SU-DHL-6 (cell line): Measurements from ENCODE around the gene HOXB5.

Source experiments
- H2AFZ ChIP-seq: fragments of 200-600 bp; sonication (generic); 2 replicates; pipeline ENCODE4 v1.6.1; 2014; ENCODE audit warnings: low read depth, mild to moderate bottlenecking, moderate library complexity, mixed read lengths, antibody characterized with exemption, low read length; ENCODE audit not compliant: severe bottlenecking
- H3F3A ChIP-seq: fragments of 200-600 bp; shearing (Covaris generic); 2 replicates; pipeline ENCODE4 v1.6.0; 2016; ENCODE audit warnings: antibody characterized with exemption, mild to moderate bottlenecking; ENCODE audit not compliant: insufficient read depth
- H3K27ac ChIP-seq: fragments of 200-600 bp; sonication (generic); 2 replicates; pipeline ENCODE4 v1.5.1; 2016; ENCODE audit warnings: low read depth, mild to moderate bottlenecking, low read length, moderate library complexity, mixed read lengths
- H3K27me3 ChIP-seq: fragments of 200-600 bp; sonication (generic), shearing (Covaris generic); 2 replicates; pipeline ENCODE4 v1.6.0; 2014; ENCODE audit warnings: mild to moderate bottlenecking, low read length
- H3K36me3 ChIP-seq: fragments of 200-600 bp; sonication (generic); 2 replicates; pipeline ENCODE4 v1.6.1; 2014; ENCODE audit warnings: mild to moderate bottlenecking, low read length, mixed read lengths
- H3K4me2 ChIP-seq: fragments of 300-600, 200-600 bp; shearing (Covaris generic), sonication (generic); 2 replicates; pipeline ENCODE4 v1.6.0; 2014; ENCODE audit warnings: low read length, low read depth, mild to moderate bottlenecking; ENCODE audit not compliant: poor library complexity, severe bottlenecking
- H3K4me3 ChIP-seq: fragments of 200-600 bp; sonication (generic); 2 replicates; pipeline ENCODE4 v1.5.1; 2014; ENCODE audit warnings: antibody characterized with exemption, low read length, mild to moderate bottlenecking, mixed read lengths; ENCODE audit not compliant: insufficient read depth, poor library complexity, severe bottlenecking
- H3K79me2 ChIP-seq: fragments of 200-600 bp; sonication (generic); 2 replicates; pipeline ENCODE4 v1.6.1; 2014; ENCODE audit warnings: mild to moderate bottlenecking, low read length, moderate library complexity; ENCODE audit not compliant: insufficient read depth
- H3K9ac ChIP-seq: fragments of 200-600 bp; sonication (generic); 2 replicates; pipeline ENCODE4 v1.7.0; 2014; ENCODE audit warnings: mild to moderate bottlenecking, low read length
- H3K9me2 ChIP-seq: fragments of 200-600 bp; sonication (generic); replicated peaks from 2 replicates; pipeline ENCODE4 v1.6.1; 2014; ENCODE audit warnings: low read length; ENCODE audit not compliant: insufficient read depth
- H3K9me3 ChIP-seq: fragments of 200-600 bp; sonication (generic); 2 replicates; pipeline ENCODE4 v1.6.1; 2014; ENCODE audit warnings: low read length, mixed read lengths; ENCODE audit not compliant: insufficient read depth
- H4K20me1 ChIP-seq: fragments of 200-600 bp; sonication (generic); 2 replicates; pipeline ENCODE4 v1.6.1; 2014; ENCODE audit warnings: low read depth, mild to moderate bottlenecking, antibody characterized with exemption, low read length, moderate library complexity, mixed read lengths
- CTCF ChIP-seq: fragments of 200-600 bp; sonication (generic); IDR thresholded peaks from one replicate; pipeline ENCODE4 v1.5.1; 2017; ENCODE audit warnings: antibody characterized with exemption, mild to moderate bottlenecking, low read length, moderate library complexity; ENCODE audit not compliant: insufficient read depth, poor library complexity, severe bottlenecking
- EZH2phosphoT487 ChIP-seq: fragments of 200-600 bp; sonication (generic), shearing (Covaris generic); conservative IDR thresholded peaks from 2 replicates; pipeline ENCODE4 v1.6.1; 2018; ENCODE audit warnings: mild to moderate bottlenecking, antibody characterized with exemption, low read length, moderate library complexity, mixed read lengths

The HOXB5 gene

GRCh38 chr17:48626245-48627117 lies 32.9 kb upstream of the HOXB5 start, which contains the start of gene HOXB9:
Gene HOXB9 (minus strand): TSS chr17:48626358. CDS start chr17:48626269, 89 bp downstream.
- no peaks in the 10 kb centered on the region for H3F3A ChIP-seq
- no peak for TF ChIP-seq CTCF
- no peak for TF ChIP-seq EZH2phosphoT487
- no peaks in the 10 kb centered on the region for H3K9me3 ChIP-seq
- no peak within 1 kb of the TSS for H3K4me3 ChIP-seq
- no peak within 1 kb of the TSS for H3K4me2 ChIP-seq
- no peak within 1 kb of the TSS for H3K27ac ChIP-seq
- H3K9me2 ChIP-seq, result no peaks in the 10 kb centered on the region
- no peak within 1 kb of the TSS for H3K9ac ChIP-seq
- no peak within 1 kb of the TSS for H2AFZ ChIP-seq
- H3K36me3 ChIP-seq, result no peaks in the 10 kb centered on the region
- no peaks in the 10 kb centered on the region for H3K79me2 ChIP-seq
- no peaks in the 10 kb centered on the region for H4K20me1 ChIP-seq
- no peaks in the 10 kb centered on the region for H3K27me3 ChIP-seq

DNA sequence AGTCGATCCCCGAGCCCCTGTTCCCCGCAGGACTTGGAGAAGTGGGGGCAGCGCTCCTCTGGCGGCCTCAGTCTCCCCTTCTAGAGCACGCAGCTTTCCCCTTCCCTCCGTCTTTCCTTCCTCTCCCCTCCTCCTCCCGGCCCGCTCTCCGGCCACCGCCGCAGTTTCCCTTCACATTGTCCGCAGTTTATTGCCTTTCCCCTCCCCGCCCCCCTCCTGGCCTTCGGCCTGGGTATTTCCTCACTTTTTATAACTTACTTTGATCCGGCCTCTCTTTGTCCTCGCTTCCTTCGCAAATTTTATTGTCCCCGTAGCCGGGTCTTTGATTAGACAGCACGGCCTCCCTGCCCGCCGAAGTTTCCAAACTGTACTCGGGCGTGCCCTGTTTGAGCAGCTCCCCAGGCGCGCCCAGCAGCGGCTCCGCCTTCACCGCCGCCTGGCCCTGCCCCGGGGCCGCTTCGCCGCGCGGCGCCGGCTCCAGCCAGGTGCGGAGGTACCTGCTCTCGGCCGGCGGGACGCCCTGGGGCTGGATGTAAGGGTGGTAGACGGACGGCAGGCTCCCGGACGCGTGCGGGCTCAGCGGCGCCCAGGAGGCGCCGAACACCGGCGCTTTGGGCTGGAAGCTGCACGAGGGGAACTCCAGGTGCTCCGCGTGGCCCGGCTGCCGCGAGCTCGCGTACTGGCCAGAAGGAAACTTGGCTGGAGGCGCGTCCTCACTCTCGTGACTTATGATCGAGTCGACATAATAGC lies 32.1 kb upstream of the HOXB5 start:
- H2AFZ ChIP-seq, result no peak overlapping the region

More for the DNA sequence above, 32.1 kb upstream of the HOXB5 start:
- TF ChIP-seq EZH2phosphoT487 (no peak), CTCF (no peak)
- Histone ChIP-seq H3K9ac (no peak overlapping the region), H3K79me2 (no peaks in the 10 kb centered on the region), H3K27me3 (no peaks in the 10 kb centered on the region), H3K9me3 (no peaks in the 10 kb centered on the region), H3K4me3 (no peak overlapping the region), H3K4me2 (no peak overlapping the region), H3K9me2 (no peaks in the 10 kb centered on the region), H3F3A (no peaks in the 10 kb centered on the region), H4K20me1 (no peaks in the 10 kb centered on the region), H3K27ac (no peak overlapping the region), H3K36me3 (no peaks in the 10 kb centered on the region)
